ENCODE data around the gene ZNF469. TPM values are rescaled to one million over a fixed set of nuclear protein-coding genes. Genes with fewer than 3 reads are reported as not detected.

The ZNF469 gene
- total and polyA plus RNA-seq, 4 donors, result 0.04 to 0.50 (median 0.36) TPM

GRCh38 chr16:88342491-88342890 is 40.3 kb upstream of the ZNF469 start (continued):
- TF ChIP-seq REST (IDR thresholded peaks at IDR 0.05) (no peak), FOXA1 (IDR thresholded peaks at IDR 0.05) (no peak)

- H3K36me3 ChIP-seq (ENCODE audit: control insufficient read depth in 4 of 4, insufficient read depth in 3 of 4, low read depth in 1 of 4, low read length in 3 of 4), result no peaks in the 10 kb centered on the region
- H3K9ac ChIP-seq (ENCODE audit: low read depth in 1 of 2, low read length in 2 of 2), result no peak overlapping the region
- TF ChIP-seq TAF1 (conservative IDR thresholded peaks at IDR 0.05) (no peak), MAX (IDR thresholded peaks at IDR 0.05) (no peak), HNF4A (conservative IDR thresholded peaks at IDR 0.05) (no peak)
- no peaks in the 10 kb centered on the region for H3K9me3 ChIP-seq (ENCODE audit: control insufficient read depth in 4 of 4, low read length in 3 of 4)
- no peak overlapping the region for H3K27ac ChIP-seq (ENCODE audit: low read depth in 1 of 2, low read length in 2 of 2)
- WGBS, result 79% methylated on average over 8 of the region's 8 CpGs
- H3K4me3 ChIP-seq (ENCODE audit: low read depth in 1 of 3, low read length in 3 of 3), result no peak overlapping the region
- no peaks in the 10 kb centered on the region for H3K4me1 ChIP-seq (ENCODE audit: control insufficient read depth in 4 of 4, insufficient read depth in 4 of 4, low read length in 3 of 4)
- no peaks in the 10 kb centered on the region for H3K27me3 ChIP-seq (ENCODE audit: control insufficient read depth in 4 of 4, insufficient read depth in 4 of 4, low read length in 3 of 4)
- DNase-seq (ENCODE audit: low spot score), result no peak
These were observed 39.4 kb upstream of the ZNF469 start for GRCh38 chr16:88343271-88343791.

GRCh38 chr16:88344411-88345030 is 38.2 kb upstream of the ZNF469 start:
- Histone ChIP-seq H3K36me3 (ENCODE audit: control insufficient read depth in 4 of 4, insufficient read depth in 3 of 4, low read depth in 1 of 4, low read length in 3 of 4) (no peaks in the 10 kb centered on the region), H3K9me3 (ENCODE audit: control insufficient read depth in 4 of 4, low read length in 3 of 4) (no peaks in the 10 kb centered on the region), H3K27ac (ENCODE audit: low read depth in 1 of 2, low read length in 2 of 2) (no peak overlapping the region), H3K27me3 (ENCODE audit: control insufficient read depth in 4 of 4, insufficient read depth in 4 of 4, low read length in 3 of 4) (no peaks in the 10 kb centered on the region), H3K4me1 (ENCODE audit: control insufficient read depth in 4 of 4, insufficient read depth in 4 of 4, low read length in 3 of 4) (no peaks in the 10 kb centered on the region), H3K4me3 (ENCODE audit: low read depth in 1 of 3, low read length in 3 of 3) (no peak overlapping the region), H3K9ac (ENCODE audit: low read depth in 1 of 2, low read length in 2 of 2) (no peak overlapping the region)
- TF ChIP-seq MAX (IDR thresholded peaks at IDR 0.05) (no peak), TAF1 (conservative IDR thresholded peaks at IDR 0.05) (no peak), EGR1 (IDR thresholded peaks at IDR 0.05; ENCODE audit: low read depth in 2 of 2) (no peak), CTCF (IDR thresholded peaks at IDR 0.05; ENCODE audit: low read depth, low read length, missing input control) (no peak), REST (IDR thresholded peaks at IDR 0.05) (no peak), HNF4A (conservative IDR thresholded peaks at IDR 0.05) (no peak), RAD21 (IDR thresholded peaks at IDR 0.05) (no peak), FOXA2 (IDR thresholded peaks at IDR 0.05) (no peak), HNF4G (IDR thresholded peaks at IDR 0.05) (no peak), NR2F2 (IDR thresholded peaks at IDR 0.05) (no peak), ZBTB33 (IDR thresholded peaks at IDR 0.05) (no peak), GABPA (IDR thresholded peaks at IDR 0.05 in 1 of 2, conservative IDR thresholded peaks at IDR 0.05 in 1 of 2) (no peak), YY1 (IDR thresholded peaks at IDR 0.05) (no peak), SP1 (IDR thresholded peaks at IDR 0.05) (no peak), RXRA (IDR thresholded peaks at IDR 0.05) (no peak)
- DNase-seq (ENCODE audit: low spot score), result no peak
- 94% methylated on average over 20 of the region's 20 CpGs for WGBS
